ENCODE results near the gene SWSAP1. TPM values are rescaled to one million over a fixed set of nuclear protein-coding genes. Genes with fewer than 3 reads are reported as not detected.

The SWSAP1 gene
- total RNA-seq, 1 experiment from 2014 or later, result 2.5 TPM

DNA sequence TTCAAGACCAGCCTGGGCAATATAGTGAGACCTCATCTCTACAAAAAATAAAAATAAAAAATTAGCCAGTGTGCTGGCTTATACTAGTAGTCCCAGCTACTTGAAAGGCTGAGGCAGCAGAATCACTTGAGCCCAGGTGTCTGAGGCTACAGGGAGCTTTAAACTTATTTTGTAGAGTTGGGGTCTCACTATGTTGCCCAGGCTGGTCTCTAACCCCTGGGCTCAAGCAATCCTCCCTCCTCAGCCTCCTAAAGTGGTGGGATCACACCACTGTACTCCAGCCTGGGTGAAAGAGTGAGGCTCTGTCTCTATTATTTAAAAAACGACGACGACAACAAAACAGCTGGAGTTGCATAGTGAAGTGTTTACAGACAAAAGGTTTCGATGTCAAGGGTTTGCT lies 43.0 kb upstream of the SWSAP1 start:
- ATAC-seq (no peak), DNase-seq (ENCODE audit: low read depth, low spot score) (no peak)
- intact Hi-C loops (cut with micrococcal nuclease), result no loop called here
- no peaks in the 10 kb centered on the region for H3K4me1 ChIP-seq (ENCODE audit: control insufficient read depth in 1 of 2, insufficient read depth in 2 of 2, low read length in 2 of 2)
- no peaks in the 10 kb centered on the region for H3K79me2 ChIP-seq (ENCODE audit: insufficient read depth, low read length)
- H3K4me3 ChIP-seq (replicated peaks in 1 of 2; ENCODE audit: low read depth in 1 of 2, low read length in 2 of 2), result no peak overlapping the region
- H3K27me3 ChIP-seq (ENCODE audit: insufficient read depth, low read length), result no peaks in the 10 kb centered on the region
- H3K36me3 ChIP-seq (ENCODE audit: control insufficient read depth in 1 of 2, insufficient read depth in 2 of 2, low read length in 2 of 2), result peaks cover 7 to 19% of the 10 kb centered on the region in 2 experiments
- ChIA-PET POLR2A (interaction anchor here (0.6 kb wide), 1 partner anchor 1529 kb away, joined by 3 read pairs; no protein-coding TSS in a partner anchor), CTCF (interaction anchor here (1.0 kb wide), 1 partner anchor 9 kb away, joined by 3 read pairs; no protein-coding TSS in a partner anchor), RAD21 (ENCODE audit: low non-redundant PET in 1 of 2, low total read pairs in 2 of 2, uncharacterized antibody in 2 of 2, unreplicated experiment in 2 of 2) (no interaction called here)
- no peaks in the 10 kb centered on the region for H3K9me2 ChIP-seq (ENCODE audit: insufficient read depth)
- H3K9ac ChIP-seq (ENCODE audit: low read length), result no peak overlapping the region
- H4K20me1 ChIP-seq (ENCODE audit: insufficient read depth), result no peaks in the 10 kb centered on the region
- H3K27ac ChIP-seq (ENCODE audit: low read depth, low read length), result no peak overlapping the region
- no peak overlapping the region for H3K4me2 ChIP-seq (ENCODE audit: low read length)
- no peaks in the 10 kb centered on the region for H3K9me3 ChIP-seq (ENCODE audit: control insufficient read depth in 1 of 2, insufficient read depth in 1 of 2, low read depth in 1 of 2, low read length in 2 of 2)
- H2AFZ ChIP-seq (ENCODE audit: low read depth, low read length, poor library complexity, severe bottlenecking), result no peak overlapping the region
- TF ChIP-seq, protein P1, sequence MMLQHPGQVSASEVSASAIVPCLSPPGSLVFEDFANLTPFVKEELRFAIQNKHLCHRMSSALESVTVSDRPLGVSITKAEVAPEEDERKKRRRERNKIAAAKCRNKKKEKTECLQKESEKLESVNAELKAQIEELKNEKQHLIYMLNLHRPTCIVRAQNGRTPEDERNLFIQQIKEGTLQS (IDR thresholded peaks at IDR 0.05), result no peak
- TF ChIP-seq EGR1 (IDR thresholded peaks at IDR 0.05; ENCODE audit: low read depth), result no peak
- no TSS peak for BruUV-seq (replicated peaks)

DNA sequence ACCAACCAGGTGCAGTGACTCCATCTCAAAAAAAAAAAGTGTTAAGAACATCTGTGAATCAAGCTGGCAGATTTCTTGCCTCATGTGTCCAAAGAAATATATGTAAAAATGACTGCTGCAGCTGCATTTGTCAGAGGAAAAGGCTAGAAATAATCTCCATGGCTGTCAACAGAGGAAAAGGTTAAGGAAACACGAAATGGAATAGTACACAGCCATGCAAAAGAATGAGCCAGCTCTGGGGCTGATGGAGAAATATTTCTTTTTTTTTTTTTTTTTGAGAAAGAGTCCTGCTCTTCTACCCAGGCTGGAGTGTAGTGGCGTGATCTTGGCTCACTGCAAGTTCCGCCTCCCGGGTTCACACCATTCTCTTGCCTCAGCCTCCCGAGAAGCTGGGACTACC lies 41.6 kb upstream of the SWSAP1 start:
- Histone ChIP-seq H3K4me1 (ENCODE audit: control insufficient read depth in 1 of 2, insufficient read depth in 2 of 2, low read length in 2 of 2) (no peaks in the 10 kb centered on the region), H3K79me2 (ENCODE audit: insufficient read depth, low read length) (no peaks in the 10 kb centered on the region), H3K9me2 (ENCODE audit: insufficient read depth) (no peaks in the 10 kb centered on the region), H3K9ac (ENCODE audit: low read length) (no peak overlapping the region), H3K9me3 (ENCODE audit: control insufficient read depth in 1 of 2, insufficient read depth in 1 of 2, low read depth in 1 of 2, low read length in 2 of 2) (no peaks in the 10 kb centered on the region), H2AFZ (ENCODE audit: low read depth, low read length, poor library complexity, severe bottlenecking) (no peak overlapping the region), H3K27ac (ENCODE audit: low read depth, low read length) (no peak overlapping the region), H3K4me2 (ENCODE audit: low read length) (no peak overlapping the region), H3K27me3 (ENCODE audit: insufficient read depth, low read length) (no peaks in the 10 kb centered on the region), H3K4me3 (replicated peaks in 1 of 2; ENCODE audit: low read depth in 1 of 2, low read length in 2 of 2) (no peak overlapping the region), H3K36me3 (ENCODE audit: control insufficient read depth in 1 of 2, insufficient read depth in 2 of 2, low read length in 2 of 2) (peaks cover 7 to 16% of the 10 kb centered on the region in 2 experiments), H4K20me1 (ENCODE audit: insufficient read depth) (no peaks in the 10 kb centered on the region)
- ATAC-seq, result no peak
- no TSS peak for BruUV-seq (replicated peaks)
- ChIA-PET CTCF (no interaction called here), POLR2A (no interaction called here), RAD21 (ENCODE audit: low non-redundant PET in 1 of 2, low total read pairs in 2 of 2, uncharacterized antibody in 2 of 2, unreplicated experiment in 2 of 2) (no interaction called here)
- TF ChIP-seq FOSL1 (IDR thresholded peaks at IDR 0.05; ENCODE audit: low read depth) (no peak), RAD21 (IDR thresholded peaks at IDR 0.05; ENCODE audit: low read depth) (no peak), CBX3 (IDR thresholded peaks at IDR 0.05; ENCODE audit: low read depth) (no peak), EZH2 (IDR thresholded peaks at IDR 0.05) (no peak), YY1 (IDR thresholded peaks at IDR 0.05; ENCODE audit: extremely low read depth, insufficient replicate concordance, low read depth, low read length) (no peak), POLR2AphosphoS5 (IDR thresholded peaks at IDR 0.05; ENCODE audit: low read depth, low read length) (no peak)
- TF ChIP-seq, protein P2, sequence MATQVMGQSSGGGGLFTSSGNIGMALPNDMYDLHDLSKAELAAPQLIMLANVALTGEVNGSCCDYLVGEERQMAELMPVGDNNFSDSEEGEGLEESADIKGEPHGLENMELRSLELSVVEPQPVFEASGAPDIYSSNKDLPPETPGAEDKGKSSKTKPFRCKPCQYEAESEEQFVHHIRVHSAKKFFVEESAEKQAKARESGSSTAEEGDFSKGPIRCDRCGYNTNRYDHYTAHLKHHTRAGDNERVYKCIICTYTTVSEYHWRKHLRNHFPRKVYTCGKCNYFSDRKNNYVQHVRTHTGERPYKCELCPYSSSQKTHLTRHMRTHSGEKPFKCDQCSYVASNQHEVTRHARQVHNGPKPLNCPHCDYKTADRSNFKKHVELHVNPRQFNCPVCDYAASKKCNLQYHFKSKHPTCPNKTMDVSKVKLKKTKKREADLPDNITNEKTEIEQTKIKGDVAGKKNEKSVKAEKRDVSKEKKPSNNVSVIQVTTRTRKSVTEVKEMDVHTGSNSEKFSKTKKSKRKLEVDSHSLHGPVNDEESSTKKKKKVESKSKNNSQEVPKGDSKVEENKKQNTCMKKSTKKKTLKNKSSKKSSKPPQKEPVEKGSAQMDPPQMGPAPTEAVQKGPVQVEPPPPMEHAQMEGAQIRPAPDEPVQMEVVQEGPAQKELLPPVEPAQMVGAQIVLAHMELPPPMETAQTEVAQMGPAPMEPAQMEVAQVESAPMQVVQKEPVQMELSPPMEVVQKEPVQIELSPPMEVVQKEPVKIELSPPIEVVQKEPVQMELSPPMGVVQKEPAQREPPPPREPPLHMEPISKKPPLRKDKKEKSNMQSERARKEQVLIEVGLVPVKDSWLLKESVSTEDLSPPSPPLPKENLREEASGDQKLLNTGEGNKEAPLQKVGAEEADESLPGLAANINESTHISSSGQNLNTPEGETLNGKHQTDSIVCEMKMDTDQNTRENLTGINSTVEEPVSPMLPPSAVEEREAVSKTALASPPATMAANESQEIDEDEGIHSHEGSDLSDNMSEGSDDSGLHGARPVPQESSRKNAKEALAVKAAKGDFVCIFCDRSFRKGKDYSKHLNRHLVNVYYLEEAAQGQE (IDR thresholded peaks at IDR 0.05; ENCODE audit: low read depth), result no peak
- TF ChIP-seq, protein P3, sequence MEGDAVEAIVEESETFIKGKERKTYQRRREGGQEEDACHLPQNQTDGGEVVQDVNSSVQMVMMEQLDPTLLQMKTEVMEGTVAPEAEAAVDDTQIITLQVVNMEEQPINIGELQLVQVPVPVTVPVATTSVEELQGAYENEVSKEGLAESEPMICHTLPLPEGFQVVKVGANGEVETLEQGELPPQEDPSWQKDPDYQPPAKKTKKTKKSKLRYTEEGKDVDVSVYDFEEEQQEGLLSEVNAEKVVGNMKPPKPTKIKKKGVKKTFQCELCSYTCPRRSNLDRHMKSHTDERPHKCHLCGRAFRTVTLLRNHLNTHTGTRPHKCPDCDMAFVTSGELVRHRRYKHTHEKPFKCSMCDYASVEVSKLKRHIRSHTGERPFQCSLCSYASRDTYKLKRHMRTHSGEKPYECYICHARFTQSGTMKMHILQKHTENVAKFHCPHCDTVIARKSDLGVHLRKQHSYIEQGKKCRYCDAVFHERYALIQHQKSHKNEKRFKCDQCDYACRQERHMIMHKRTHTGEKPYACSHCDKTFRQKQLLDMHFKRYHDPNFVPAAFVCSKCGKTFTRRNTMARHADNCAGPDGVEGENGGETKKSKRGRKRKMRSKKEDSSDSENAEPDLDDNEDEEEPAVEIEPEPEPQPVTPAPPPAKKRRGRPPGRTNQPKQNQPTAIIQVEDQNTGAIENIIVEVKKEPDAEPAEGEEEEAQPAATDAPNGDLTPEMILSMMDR (IDR thresholded peaks at IDR 0.05 in 2 of 3, conservative IDR thresholded peaks at IDR 0.05 in 1 of 3; ENCODE audit: borderline replicate concordance in 1 of 3, insufficient read depth in 1 of 3, low read depth in 2 of 3, low read length in 2 of 3), result no peak
- no peak for DNase-seq (ENCODE audit: low read depth, low spot score)
- intact Hi-C loops (cut with micrococcal nuclease), result no loop called here
